HL-60 (cell line): ENCODE data around the gene POU2F3.

Experiments
- DNase-seq, 2 experiments: peaks; one replicate each; pipeline ENCODE4 v3.0.0-alpha.2; 2010 to 2020; ENCODE audit warnings: low read depth in 1 of 2, low spot score in 1 of 2
- H3K27ac ChIP-seq: fragments of 250-450 bp; sonication (Bioruptor Pico); replicated peaks from 2 replicates; pipeline ENCODE4 v1.5.1; 2020; ENCODE audit warnings: mild to moderate bottlenecking, moderate library complexity
- H3K27me3 ChIP-seq: fragments of 250-450 bp; sonication (Bioruptor Pico); 2 replicates; pipeline ENCODE4 v1.5.1; 2021; ENCODE audit warnings: mild to moderate bottlenecking, moderate library complexity; ENCODE audit not compliant: insufficient read depth, poor library complexity, severe bottlenecking
- H3K4me3 ChIP-seq: replicated peaks from 2 replicates; pipeline ENCODE4 v1.5.1; 2011; ENCODE audit warnings: mild to moderate bottlenecking, control low read depth, low read length; ENCODE audit not compliant: insufficient read depth
- CTCF ChIP-seq: IDR thresholded peaks from one replicate; pipeline ENCODE4 v1.5.1; 2011; ENCODE audit warnings: low read length, control low read depth, inconsistent platforms; ENCODE audit not compliant: insufficient read depth
- GABPA ChIP-seq: IDR thresholded peaks from 2 replicates; pipeline ENCODE4 v1.6.1; 2012; ENCODE audit warnings: low read depth
- POLR2AphosphoS5 ChIP-seq: IDR thresholded peaks from 2 replicates; pipeline ENCODE4 v1.6.1; 2012; ENCODE audit warnings: low read depth
- REST ChIP-seq: IDR thresholded peaks from 2 replicates; pipeline ENCODE4 v1.6.1; 2012; ENCODE audit warnings: low read depth; ENCODE audit not compliant: insufficient replicate concordance
- SPI1 ChIP-seq: IDR thresholded peaks from 2 replicates; pipeline ENCODE4 v1.6.1; 2012; ENCODE audit warnings: low read depth, mild to moderate bottlenecking, borderline replicate concordance

Gene POU2F3

GRCh38 chr11:120219232-120219937 lies 20.6 kb upstream of the POU2F3 start:
- H3K4me3 ChIP-seq = no peak overlapping the region
- no peak for DNase-seq
- H3K27me3 ChIP-seq = no peaks in the 10 kb centered on the region
- no peak for TF ChIP-seq SPI1
- no peak overlapping the region for H3K27ac ChIP-seq

- Histone ChIP-seq H3K4me3 (no peak overlapping the region), H3K27me3 (no peaks in the 10 kb centered on the region), H3K27ac (no peak overlapping the region)
- TF ChIP-seq CTCF = no peak
- TF ChIP-seq POLR2AphosphoS5 = no peak
- TF ChIP-seq GABPA = no peak
- no peak for TF ChIP-seq REST
- no peak for TF ChIP-seq SPI1
- DNase-seq = no peak
These were observed 19.8 kb upstream of the POU2F3 start for GRCh38 chr11:120219938-120220746.

- H3K27ac ChIP-seq = no peak overlapping the region
- DNase-seq = no peak
- H3K4me3 ChIP-seq = no peak overlapping the region
- no peaks in the 10 kb centered on the region for H3K27me3 ChIP-seq
- TF ChIP-seq POLR2AphosphoS5 (no peak), REST (no peak), GABPA (no peak), SPI1 (no peak), CTCF (no peak)
These were observed 19.2 kb upstream of the POU2F3 start for GRCh38 chr11:120220747-120221037.

GRCh38 chr11:120221115-120221752 lies 18.7 kb upstream of the POU2F3 start:
- Histone ChIP-seq H3K27ac (no peak overlapping the region), H3K27me3 (no peaks in the 10 kb centered on the region), H3K4me3 (no peak overlapping the region)
- TF ChIP-seq SPI1 (no peak), CTCF (no peak), POLR2AphosphoS5 (no peak), GABPA (no peak), REST (no peak)
- DNase-seq = no peak
